GM19468 (cell line): Measurements from ENCODE around the gene ANKRD33B.
A peak's percentile ranks its signal among the peaks of the same experiment; 100 is the strongest.

Experiments
- ATAC-seq: cut with Tn5 transposase; IDR thresholded peaks from one replicate; pipeline ENCODE4 v1.9.1; 2021; ENCODE audit warnings: mild to moderate bottlenecking, moderate library complexity, moderate number of reproducible peaks; ENCODE audit not compliant: unreplicated experiment; ENCODE audit errors: extremely low read depth

The ANKRD33B gene

DNA sequence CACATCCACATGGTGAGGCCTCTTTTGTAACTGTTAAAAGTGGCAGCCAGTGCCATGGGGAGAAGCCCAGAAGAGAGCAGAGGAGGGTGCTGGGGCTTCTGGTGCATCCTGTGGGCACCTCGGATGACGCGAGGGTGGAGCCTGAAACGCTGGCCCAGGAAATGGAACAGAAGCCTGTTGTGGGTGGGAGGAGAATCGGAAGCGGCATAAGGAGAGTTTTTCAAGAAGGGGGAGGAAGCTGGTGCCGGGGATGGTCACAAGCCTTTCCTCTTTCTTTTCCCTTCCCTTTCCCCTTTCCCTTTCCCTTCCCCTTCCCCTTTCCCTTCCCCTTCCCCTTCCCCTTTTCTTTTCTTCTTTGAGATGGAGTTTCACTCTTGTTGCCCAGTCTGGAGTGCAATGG, 12.9 kb downstream of the ANKRD33B start:
- no peak for ATAC-seq

DNA sequence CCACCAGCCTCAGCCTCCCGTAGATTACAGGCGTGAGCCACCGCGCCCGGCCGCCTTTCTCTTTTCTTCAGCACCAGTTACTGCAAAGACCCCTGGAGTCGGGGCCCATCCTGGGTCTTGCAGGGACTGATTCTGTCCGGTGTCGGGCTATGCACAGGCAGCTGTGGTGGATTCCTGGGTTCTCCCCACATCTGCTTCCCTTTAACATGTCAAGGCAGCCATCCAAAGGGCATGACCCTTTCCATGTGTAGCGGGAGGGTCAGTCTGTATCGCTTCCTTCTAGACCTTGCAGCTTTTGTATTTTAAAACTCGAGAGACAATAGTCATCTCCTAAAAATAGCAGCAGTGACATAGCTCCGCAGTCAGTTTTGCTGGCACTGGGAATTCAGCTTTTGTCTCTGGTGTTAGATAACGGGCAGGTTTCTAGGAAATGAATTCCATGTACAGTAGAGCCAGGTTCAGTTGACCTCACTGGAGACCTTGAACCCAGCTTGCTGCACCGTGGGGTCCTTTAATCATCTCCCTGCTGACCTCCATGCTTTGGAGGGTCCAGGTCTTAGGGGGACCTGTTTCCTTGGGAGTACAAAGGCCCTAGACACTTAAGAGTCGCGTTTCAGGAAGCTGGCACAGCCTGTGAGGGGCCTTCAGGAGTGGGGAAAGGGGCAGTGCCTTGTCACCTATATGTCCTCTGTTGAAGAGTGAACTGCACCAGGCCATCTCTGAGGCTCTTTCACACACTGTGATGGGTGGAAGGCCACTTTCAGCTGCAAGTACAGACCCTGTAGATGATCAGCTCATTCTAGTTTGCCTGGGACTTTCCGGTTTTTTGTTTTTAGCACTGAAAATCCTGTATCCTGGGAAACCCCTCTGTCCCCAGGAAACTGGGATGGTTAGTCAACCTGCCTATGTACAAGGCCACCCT, 13.8 kb downstream of the ANKRD33B start:
- ATAC-seq = peak; percentile 15

DNA sequence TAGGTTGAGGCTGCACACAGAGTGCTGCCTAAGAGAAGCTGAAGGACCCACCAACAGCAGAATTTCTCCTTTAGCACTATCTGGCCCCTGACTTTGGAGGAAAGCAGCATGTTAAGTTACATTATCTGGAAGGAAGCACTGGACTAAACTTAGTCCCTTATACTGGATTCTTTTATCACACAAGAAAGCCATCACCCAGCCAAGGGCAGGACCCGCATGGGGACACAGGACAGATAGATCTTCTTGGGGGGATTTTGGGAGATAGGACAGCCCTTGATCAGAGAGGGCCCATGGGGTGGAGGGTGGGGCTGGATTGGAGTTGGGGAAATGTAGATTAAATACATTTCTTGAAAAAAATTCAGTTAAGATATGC, 14.4 kb downstream of the ANKRD33B start:
- ATAC-seq = no peak

- peak; percentile 63 for ATAC-seq
These were observed 15.0 kb downstream of the ANKRD33B start for GRCh38 chr5:10578869-10579268.

DNA sequence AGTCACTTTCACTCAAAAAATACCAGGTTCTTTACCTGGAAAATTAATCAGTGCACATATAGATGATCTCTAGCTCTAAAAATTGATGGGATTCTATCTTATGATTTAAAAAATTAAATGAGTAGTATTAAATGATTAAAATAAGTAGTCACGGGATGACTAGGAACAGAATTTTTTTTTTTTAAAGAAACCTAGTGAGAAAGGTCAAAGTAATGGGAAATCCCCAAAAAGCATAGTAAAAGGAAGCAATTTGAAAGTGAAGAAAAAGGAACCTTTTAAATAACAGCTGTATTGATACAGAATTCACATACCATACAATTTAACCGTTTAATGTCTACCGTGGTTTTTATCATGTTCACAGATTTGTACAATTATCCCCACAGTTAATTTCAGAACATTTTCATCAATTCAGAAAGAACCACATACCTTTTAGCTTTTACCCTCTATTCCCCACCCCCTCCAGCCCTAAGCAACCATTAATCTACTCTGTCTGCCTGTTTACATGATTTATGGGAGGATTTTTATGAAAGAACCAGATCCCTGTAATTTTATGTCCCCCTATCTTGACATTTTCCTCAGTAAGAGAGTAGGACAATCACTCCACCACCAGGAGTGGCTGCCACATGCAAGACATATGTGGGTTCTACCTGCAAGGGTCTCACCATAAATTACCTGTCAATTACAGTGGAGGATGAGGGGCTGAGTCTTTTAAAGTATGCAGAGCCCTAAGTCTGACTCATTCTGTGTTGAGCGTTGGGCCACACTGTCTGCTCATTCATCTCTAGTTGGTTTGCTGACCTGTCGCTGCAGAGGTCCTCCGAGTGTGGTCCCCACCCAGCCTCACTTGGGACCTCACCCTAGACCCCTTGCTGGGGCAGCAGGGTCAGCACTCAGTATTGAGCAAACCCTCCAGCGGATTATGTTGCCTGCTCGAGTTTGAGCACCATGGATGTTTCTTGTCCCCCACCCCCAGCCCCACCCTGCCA, 16.0 kb downstream of the ANKRD33B start:
- ATAC-seq = no peak

GRCh38 chr5:10580531-10581423, 16.9 kb downstream of the ANKRD33B start:
- no peak for ATAC-seq

GRCh38 chr5:10581424-10581748, 17.5 kb downstream of the ANKRD33B start:
- ATAC-seq = no peak

DNA sequence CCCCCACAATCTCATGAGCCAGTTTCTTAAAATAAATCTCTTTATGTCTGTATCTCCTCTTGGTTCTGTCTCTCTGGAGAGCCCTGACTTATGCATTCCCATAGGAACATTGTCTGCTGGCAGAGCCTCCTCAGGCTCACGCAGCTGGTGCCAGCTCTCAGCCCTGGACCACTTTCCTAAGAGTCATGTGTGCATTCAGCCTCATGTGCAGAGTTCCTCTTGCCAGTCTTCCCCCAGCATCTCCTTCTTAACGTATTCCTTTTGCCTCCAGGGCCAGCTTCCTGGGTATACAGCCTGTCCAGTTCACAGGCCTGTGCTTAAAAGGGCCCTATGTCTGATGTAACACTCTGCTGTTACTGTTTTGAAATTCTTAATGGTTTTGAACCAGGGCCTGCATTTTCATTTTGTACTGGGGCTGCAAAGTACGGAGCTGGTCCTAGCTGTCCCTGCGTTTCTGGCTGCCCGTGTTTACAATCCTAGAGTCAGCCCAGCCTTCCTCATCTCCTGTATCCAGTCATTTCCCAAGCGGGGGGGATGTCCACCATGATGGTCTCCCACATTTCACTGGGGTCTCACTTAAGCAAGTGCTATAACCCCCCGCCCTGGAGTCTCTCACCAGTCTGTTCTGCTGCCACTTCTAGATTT, 18.1 kb downstream of the ANKRD33B start:
- ATAC-seq = no peak

DNA sequence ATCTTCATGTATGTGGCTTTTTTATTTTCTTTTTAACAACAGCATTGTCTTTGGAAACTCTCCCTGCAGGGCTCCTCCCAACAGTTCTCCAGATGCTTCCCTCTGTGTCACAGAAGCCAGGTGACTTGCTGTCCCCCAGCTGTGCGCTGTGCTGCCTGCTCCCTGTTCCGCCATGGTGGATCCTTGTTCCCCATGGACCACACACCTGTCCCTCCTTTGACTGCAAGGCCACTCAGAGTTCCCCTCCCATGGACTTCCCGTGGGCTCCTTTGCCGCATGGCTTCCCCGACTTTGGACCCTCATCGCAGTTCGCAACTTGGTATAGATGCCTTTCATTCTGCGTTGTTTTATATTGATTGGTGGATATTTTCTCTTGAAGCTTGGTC, 18.6 kb downstream of the ANKRD33B start:
- no peak for ATAC-seq

- no peak for ATAC-seq
These were observed 20.0 kb downstream of the ANKRD33B start for GRCh38 chr5:10583663-10584572.

GRCh38 chr5:10584714-10585517, 21.0 kb downstream of the ANKRD33B start:
- ATAC-seq = no peak

DNA sequence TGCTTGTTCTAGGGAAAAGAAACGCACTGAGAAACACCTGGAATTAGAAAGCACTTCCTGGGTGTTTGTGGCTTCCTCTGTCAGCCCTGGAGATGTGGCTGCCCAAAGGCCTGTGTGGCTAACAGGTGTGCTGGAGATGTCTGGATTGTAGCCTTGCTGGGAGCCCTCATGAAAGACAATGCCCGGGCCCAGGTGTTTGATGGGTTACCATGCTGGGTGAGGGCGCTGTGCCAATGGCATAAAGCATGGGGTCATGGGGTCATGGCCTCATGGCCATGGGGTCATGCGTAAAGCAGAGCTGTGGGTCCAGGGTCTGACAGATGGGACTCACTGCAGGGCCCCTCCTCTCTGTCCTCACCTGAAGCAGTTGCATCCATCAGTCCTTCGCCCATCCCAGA, 21.6 kb downstream of the ANKRD33B start:
- no peak for ATAC-seq

DNA sequence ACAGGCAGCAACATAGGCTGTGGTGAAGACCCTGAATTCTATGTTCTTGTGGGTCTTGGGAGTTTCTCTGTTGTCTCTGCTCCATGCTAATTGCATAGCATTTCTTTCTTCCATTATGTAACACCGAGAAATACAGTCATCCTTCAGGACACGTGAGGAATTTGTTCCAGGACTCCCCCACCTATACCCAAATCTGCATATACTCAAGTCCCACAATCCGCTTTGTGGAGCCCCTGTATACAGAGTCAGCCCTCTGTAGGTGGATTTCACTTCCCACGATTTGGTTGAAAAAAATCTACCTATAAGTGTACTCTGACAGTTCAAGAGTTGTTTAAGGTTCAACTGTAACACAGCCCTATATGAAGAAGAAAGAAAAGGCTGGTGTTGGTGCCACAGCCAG, 22.1 kb downstream of the ANKRD33B start:
- ATAC-seq = no peak

- no peak for ATAC-seq
These were observed 22.7 kb downstream of the ANKRD33B start for GRCh38 chr5:10586555-10586954.

- ATAC-seq = no peak
These were observed 24.4 kb downstream of the ANKRD33B start for GRCh38 chr5:10588109-10588775.

DNA sequence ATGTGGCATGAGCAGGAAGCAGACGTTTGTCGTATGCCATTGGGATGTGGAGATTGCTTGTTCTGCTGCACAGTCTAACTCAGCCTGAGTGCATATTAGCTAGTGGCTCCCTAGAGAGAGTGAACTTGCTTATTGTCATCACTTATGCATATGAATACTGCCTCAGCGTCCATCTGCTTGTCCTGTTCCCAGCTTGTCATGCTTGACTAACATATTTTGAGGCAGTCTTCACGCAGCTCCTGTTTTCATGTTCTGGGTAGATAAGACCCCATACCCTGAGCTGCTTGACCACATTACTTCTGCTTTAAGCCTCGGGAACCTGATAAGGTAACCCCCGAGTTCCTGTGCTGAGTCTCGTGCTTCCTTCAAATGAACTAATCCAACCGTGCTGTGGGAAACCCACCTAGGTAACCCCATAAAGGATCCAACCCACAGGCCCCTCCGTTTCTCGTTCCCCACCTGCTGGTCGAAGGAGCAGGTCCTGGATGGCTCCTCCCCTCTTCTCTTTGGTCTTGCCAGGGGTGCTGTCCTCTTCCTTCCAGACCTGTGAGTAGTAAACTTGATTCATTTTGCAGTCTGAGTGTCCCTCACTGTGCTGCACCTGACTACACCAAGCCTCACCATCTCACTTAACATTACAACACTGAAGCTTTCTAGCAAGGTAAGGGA, 25.0 kb downstream of the ANKRD33B start:
- ATAC-seq = no peak
